ENCODE results near the gene CFAP43.

DNA sequence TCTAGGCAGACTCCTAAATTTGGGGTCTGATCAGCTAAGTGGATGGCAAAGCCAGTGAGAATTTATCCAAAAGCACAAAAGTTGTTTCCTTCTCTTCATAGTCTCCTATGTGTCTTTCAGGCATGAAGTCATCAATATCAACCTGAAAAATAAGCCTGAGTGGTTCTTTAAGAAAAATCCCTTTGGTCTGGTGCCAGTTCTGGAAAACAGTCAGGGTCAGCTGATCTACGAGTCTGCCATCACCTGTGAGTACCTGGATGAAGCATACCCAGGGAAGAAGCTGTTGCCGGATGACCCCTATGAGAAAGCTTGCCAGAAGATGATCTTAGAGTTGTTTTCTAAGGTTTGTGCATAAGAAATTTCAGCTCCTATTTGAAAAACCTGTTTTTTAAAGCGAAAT lies 27.3 kb upstream of the CFAP43 start:
- no peak for TF ChIP-seq CTCF (IDR thresholded peaks at IDR 0.05)
- TF ChIP-seq EZH2 (IDR thresholded peaks at IDR 0.05; ENCODE audit: borderline replicate concordance, insufficient read depth, low read depth, low read length, poor library complexity, severe bottlenecking): no peak
